Left cardiac atrium (tissue), 4 donors: ENCODE results near the gene IHH. TPM values are rescaled to one million over a fixed set of nuclear protein-coding genes. Genes with fewer than 3 reads are reported as not detected.

Experiments
- ATAC-seq, 2 donors: fragments of 200-7000 bp; cut with Tn5 transposase; one replicate each; pipeline ENCODE4 v1.9.1; 2020; ENCODE audit warnings: mild to moderate bottlenecking in 2 of 2, moderate library complexity in 2 of 2
- DNase-seq: peaks from one replicate; pipeline ENCODE4 v3.0.0-alpha.2; 2020
- intact Hi-C, 2 donors: fragments of 100-400 bp; cut with DNase I; formaldehyde crosslinking; loops; one replicate each; pipeline versions ENCODE4 v1.14.1 to v1.15.1; 2022 to 2023
- total RNA-seq, 2 donors: library from RNA; stranded (reverse); fragmentation: NEBNext Ultra II Directional; extraction: Animal tissue kit (Norgen Biotek cat#: 25700); gene quantifications; one replicate each; pipeline ENCODE4 v1.2.1, GENCODE V29; 2021
- donor health status: DM: no; HTN: yes; CAD: no.
- donor health status: DM: no; HTN: yes; CAD: no; lungs with severe emphysema.
- donor health status: DM: yes; HTN: yes; CAD: no.
- donor health status: Dilated cardiomyopathy.

Gene IHH
- total RNA-seq, 2 donors from 2014 or later = not detected

DNA sequence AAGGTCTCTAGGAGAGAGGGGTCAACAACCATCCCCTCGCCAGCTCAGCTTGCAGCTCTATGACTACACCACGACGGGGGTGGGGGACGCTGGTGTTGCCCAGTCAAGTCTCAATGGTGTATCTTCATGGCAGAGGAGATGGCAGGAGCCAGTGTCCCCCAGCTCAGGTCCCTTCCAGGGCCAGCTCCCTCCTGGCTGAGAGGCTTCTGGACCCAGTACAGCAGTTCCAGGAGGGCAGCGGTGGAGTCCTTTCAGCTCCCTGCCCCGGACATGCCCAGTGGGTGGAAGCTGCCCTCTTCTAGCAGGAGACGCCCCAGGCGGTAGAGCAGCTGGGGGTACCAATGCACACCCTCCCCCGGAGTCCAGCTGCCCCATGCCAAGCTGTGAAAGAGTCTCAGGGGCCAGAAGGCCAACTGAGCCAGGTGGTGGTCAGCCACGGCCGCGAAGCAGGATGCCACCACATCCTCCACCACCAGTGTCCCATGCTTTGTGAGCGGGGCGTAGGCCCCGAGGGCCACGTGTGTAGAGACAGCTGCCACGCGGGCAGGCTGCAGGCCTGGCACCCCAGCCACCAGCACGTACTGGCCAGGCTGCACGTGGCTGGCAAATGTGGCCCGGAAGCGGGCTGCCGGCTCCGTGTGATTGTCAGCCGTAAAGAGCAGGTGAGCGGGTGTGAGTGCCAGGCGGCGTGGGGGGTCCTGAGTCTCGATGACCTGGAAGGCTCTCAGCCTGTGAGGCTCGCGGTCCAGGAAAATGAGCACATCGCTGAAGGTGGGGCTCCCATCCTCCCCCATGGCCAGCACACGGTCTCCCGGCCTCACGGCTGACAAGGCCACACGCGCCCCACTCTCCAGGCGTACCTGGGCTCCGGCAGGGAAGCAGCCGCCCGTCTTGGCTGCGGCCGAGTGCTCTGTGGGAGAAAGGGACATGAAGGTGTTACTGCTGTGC, 5.5 kb downstream of the IHH start:
- intact Hi-C loops = loop anchor here (5.0 to 10.0 kb wide), 3 partner anchors 67 to 250 kb away; partner anchors contain the start of gene PTPRN (in 2 of the 2)

DNA sequence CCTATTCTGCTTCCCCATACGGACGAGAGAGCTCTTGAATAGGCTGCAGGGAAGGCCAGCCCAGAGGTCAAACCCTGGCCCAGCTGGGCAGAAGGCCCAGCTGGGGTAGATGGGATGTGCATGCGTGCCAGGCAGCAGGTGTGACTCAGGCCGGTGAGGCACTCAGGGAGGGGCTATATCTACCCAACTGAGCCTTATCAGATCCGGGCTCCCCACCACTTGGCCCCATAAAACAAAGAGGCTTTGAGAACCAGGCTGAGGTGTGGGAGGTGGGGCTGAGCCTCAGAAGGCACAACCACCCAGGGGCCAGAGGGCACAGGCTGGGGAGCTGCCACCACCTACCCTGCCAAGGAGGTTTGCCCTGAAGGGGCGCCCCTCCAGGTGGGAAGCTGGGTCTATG, 11.4 kb downstream of the IHH start:
- DNase-seq (no peak), ATAC-seq (no peak)
- intact Hi-C loops = no loop called here

More for the DNA sequence above, 5.5 kb downstream of the IHH start:
- DNase-seq (no peak), ATAC-seq (no peak)

DNA sequence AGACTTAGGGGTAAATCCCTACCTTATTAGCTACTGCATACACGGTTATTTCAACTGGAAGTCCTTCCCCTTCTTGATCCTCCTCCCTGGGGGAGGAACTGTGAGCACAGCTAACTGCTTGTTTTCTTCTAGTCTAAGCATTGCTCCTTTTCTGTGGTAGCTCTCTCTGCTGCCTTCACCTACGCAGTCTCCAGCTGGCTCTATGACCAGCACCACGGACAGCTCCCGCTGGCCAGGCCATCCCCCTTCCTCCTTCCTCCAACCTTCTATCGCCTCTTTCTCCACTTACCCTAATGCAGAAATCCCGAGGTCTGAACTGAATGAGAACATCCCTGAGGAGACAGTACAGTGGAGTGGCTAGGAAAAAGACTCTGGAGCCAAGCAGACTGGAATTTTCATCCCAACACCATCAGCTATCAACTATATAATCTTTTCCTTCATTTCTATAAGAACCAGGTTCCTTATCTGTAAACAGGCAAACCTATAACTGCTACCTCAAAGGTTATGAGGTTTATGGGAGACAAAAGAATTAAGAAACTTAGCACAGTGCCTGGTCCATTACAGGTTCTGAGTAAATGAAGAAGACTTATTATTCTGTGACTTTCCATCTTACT, 14.7 kb downstream of the IHH start:
- no peak for DNase-seq
- ATAC-seq = peak in 1 of 2 donors; percentile 28
- intact Hi-C loops = no loop called here

DNA sequence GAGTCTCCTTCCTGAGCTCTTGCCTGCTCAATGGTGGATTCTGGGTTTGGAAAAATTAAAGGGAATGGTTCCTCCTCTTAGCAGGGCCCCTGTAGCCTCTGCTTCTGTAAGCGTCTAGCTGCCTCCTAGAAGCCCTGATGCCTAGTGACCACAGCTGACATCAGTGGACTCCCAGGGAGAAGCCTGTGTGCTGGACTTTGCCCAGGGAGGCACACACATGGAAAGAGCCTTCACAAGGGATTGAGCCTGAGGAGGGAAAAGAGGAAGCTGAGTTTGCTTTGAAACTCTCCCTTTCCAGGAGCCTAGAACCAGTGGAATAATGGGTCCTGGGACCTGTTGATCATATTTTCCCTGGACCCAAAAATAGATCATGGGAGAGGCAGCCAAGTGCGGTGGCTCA, 18.0 kb downstream of the IHH start:
- intact Hi-C loops = no loop called here
- ATAC-seq (no peak), DNase-seq (no peak)

DNA sequence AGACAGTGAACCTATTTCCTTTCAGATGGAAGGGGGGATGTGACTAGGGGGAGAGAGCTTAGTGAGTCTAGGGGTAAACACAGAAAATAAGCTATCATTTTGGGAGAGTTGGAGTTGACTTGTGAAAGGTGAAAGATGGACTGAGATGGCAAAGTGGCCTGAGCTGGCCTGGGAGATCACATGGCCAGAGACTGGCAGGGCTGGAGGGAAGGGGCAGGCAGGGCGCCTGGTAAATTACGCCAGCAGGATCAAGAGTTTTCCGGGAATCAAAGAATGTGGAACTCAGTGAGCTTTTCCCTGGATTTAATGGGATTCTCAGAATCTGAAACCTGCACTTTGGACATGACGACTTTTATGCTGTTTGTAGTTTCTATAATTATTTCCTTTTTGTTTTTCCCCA, 18.6 kb downstream of the IHH start:
- DNase-seq = no peak
- intact Hi-C loops = no loop called here
- no peak for ATAC-seq

DNA sequence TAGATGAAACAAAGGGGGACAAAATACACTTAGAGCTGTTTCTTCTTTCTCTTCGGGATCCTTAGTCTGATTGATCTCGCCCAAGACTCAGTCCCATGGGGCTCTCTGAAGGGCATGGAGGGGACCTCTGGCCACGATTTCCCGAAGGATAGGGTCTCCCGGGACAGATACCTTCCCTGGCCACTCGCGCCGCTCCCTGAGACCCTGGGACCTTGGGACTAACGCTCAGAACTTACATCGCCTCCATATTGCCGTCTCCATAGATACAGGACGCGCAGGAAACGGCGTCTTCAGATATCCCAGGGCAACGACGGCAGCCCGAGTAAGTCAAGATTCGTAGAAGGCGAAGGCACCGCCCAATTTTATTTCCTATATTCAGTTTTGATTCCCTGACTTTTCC, 19.5 kb downstream of the IHH start, which contains the start of gene CFAP65:
CFAP65 (minus strand) TSS at position 265 of the 400 bp plus-strand sequence. CDS start 2,468 bp downstream, outside the sequence.
- peak in 1 of 2 donors; percentile 64 for ATAC-seq
- intact Hi-C loops = no loop called here
- peak; percentile 44 for DNase-seq

DNA sequence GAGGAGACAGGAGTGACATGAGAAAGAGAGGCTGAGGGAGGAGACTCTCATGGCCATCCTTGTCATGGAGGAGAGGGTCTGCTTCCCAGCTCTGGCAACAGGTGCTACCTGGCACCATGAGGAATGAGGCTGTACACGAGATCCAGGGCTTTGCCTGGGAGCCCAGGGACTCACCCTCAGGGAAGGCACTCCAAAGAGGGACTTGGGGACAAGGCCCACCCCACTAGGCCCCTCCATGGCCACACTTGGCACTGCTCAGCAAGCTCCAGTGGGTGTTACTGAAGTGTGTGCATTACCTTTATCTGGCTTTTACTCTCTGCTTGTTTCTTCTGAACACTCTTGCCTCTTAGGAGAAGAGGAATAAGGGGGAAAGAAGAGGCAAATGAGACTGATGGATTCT, 22.1 kb downstream of the IHH start:
- intact Hi-C loops = no loop called here

DNA sequence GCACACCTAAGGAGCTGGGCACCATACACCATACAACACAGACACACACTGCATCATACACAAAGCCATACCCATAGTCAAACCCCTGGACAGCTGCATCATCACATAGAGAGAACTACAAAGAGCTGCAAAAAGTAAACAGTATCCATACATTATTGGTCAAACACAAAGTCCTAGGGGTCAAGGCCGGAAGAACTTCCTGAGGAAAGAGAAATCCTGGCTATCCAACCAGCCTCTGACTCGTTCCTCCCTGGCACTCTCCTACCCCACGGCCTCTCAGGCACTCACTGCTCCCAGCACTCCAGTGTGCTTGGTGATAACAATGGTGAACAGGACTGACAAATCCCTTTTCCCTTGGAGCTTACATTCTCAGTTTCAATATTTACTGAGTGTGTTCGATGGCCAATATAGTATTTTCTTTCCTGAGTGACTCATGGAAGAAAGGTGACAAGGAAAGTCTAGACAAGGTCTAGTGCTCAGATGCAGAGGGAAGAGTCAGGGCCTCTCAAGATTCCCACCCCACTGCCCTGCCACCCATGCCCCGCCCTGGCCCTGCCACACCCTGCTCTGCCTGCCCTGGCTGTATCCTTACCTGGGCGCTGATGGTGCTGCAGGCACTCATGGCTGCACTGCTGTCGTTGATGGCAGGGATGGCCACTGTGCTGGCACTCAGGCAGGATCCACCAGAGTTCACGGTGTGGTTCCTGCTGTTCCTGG, 22.8 kb downstream of the IHH start:
- ATAC-seq (no peak), DNase-seq (no peak)
- intact Hi-C loops = no loop called here

More for the DNA sequence above, 22.1 kb downstream of the IHH start:
- no peak for DNase-seq
- no peak for ATAC-seq

DNA sequence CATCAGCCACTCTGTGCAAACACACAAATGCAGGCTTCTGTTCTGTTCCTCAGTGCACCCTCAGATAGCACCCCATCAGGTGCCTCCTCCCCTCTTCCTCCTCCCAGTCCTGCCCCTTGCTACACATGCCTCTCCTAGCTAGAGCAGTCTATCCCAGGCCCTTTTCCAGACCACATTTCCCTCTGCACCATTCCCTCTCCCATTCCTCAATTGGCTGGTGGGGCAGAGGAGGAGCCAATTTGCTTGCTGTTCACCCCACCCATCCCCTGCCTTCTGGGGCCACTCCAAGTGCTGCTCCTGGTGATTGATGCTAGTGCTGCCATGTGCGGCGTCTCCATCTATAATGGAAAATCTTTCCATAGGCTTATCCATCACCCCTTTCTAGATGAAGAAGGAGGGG, 24.8 kb downstream of the IHH start:
- ATAC-seq (no peak), DNase-seq (no peak)
- intact Hi-C loops = no loop called here

DNA sequence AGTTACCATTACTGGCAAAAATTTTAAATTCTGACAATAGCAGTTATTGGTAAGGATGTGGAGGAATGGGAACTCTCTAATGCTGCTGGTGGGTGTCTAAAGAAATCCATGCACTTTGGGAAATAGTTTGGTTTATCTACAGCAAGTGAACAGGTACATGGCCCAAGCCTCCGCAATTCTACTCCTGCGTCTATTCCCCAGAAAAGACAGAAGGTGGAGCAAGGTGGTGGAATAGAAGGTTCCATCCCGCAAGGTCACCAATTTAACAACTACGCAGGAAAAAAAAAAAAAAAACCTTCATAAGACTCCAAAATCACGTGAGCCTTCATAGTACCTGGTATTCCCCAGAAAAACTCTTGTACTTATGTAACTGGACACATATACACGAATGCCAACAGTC, 25.9 kb downstream of the IHH start:
- DNase-seq = no peak
- intact Hi-C loops = no loop called here
- no peak for ATAC-seq

DNA sequence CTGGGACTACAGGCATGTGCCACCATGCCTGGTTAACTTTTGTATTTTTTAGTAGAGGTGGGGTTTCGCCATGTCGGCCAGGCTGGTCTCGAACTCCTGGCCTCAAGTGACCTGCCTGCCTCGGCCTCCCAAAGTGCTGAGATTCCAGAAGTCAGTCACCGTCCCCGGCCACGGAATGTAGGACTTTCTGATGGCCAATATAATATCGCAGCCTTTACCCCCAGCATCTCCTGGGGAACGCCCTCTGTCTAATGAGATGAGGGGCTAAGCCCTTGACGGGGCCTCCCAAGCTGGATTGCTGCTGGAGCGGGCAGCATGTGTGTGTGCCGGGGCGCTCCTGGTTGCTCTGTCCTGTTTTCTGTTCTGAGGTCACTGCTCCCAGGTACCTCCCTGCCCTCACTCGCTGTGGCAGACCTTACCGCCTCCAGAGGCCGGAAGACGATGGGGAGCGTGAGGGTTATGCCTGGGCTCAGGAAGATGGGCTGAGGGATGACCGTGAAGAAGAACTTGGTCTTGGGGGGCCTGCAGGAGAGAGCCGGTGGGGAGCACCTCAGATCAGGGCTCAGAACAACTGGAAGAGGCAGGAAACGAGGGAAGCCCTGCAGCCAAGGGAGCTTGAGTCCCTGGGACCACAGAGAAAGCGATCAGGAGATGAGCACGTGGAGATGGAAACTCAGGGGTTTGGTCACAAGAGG, 28.5 kb downstream of the IHH start:
- ATAC-seq (no peak), DNase-seq (no peak)
- intact Hi-C loops = no loop called here

DNA sequence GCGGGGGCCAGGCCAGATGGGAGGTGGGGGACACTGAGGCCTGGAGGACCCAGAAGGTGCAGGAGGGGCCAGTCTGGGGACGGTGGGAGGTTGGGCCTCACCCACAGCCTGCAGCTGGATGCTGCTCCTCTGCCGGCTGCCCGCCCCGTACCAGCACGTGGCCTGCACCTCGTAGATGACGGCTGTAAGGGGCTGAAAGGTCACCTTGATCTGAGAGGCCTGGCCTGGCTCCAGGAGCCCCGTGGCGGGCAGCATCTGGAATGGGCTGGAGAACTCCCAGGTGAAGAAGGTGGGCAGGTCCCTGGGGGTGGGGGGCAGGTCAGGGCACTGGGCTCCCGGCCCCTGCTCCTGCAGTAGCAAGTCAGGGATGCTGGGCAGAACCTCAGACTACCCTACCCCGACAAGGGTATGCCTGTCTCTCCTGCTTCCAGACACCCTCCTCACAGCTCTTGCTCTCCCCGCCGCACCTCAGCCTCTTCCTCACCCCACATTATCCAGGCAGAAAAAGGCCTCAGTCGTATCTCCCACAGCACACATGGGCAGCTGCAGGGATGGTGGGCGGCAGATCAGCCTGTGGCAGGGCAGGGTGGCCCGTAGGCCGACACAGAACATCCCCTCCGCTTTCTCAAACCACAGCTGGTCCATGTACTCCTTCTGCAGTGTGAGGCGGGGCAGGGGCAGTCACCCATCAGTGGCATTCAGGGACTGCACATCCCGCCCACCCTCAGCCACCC, 29.5 kb downstream of the IHH start:
- ATAC-seq (no peak), DNase-seq (no peak)
- intact Hi-C loops = no loop called here

DNA sequence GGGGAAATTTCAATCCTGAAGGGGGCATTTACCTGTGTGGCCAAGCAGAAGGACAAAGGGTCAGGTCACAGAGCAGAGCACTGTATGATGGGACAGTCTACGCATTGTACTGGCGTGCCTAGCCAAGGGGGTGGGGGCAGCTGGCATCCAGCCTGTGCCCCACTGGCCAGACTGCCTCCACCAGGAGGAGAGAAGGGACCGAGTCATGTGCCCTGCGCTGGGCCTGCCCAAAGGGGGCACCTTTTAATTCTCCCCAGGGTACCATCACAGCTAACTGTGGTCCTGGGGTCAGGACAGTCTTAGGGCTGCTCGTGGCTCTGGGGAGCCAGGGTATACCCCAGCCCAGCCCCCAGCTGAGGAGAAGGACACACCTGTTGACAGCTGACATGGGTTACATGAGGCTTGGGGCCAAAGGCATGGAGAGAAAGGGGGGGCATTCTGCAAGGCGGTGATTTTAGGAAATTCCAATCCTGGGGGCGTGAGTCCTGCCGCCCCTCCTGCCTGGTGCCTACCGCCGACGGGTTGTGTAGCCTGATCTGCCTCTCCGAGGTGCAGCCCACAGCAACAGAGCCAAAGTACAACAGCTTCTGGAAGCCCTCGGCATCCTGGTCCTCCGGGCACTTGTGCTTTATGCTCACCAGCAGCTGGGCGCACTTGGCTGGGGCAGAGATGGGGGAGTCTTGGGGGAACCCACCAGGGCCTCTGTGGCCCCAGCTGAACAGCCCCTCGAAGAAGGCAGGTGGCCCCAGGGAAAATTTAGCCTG, 30.4 kb downstream of the IHH start:
- DNase-seq (no peak), ATAC-seq (peak in 1 of 2 donors; percentile 3)
- intact Hi-C loops = no loop called here

DNA sequence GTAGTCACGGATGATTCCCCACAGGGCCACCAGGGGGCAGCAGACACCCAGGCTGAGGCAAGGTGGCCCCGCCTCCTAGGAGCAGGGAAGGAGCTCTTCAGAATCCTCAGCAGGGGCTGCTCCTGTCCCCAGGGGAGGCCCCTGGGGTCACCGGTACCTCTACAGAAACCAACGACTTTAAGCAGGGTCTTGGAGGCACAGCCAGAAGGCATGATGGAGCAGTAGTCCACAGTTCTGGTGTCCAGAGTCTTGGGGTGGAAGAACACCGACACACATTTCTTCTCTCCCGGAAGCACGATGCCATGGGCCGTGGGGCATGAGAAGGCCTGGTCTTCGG, 30.9 kb downstream of the IHH start:
- DNase-seq (peak; percentile 81), ATAC-seq (peak; percentile 83 to 89)
- intact Hi-C loops = loop anchor here (1.0 to 10.0 kb wide), 2 partner anchors 90 to 125 kb away; no protein-coding TSS in a partner anchor

DNA sequence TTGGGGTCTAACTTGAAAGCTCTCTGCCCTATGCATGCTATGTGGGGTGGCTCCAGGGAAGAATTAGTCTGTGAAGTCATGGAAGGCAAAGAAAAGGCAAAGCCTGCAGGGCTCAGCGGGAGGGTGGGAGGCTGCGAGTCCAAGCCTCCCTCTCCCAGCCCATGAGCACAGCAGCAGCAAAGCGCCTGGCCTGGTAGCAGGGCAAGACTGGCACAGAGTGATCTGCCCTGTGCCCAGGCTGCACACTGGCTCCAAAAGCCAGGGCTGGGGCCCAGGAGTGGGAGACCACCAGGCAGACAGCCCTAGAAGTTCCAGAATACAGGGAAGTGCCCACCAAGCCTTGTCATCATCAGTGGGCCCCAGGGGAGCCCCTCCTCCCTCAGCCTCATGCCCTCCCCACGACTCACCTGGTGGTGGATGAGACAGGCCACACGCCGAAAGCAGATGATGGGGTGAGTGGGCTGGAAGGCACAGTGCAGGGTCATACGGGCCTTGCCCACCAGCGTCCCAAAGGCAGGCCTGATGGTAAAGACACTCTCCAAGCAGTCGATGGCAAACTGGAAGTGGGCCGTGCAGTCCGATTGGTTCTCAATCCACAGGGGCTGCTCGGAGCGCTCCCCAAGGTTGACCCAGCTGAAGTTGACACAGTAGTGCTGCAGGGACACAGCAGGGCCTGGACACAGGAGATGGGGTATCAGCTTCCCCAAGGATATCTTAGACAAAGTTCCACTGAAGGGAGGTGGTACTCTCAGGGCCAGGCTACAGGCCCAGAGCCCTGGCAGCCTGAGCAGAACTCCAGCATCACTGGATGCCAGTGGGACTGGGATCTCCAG, 31.5 kb downstream of the IHH start:
- peak in 1 of 2 donors; percentile 6 for ATAC-seq
- intact Hi-C loops = loop anchor here (1.0 to 10.0 kb wide), 2 partner anchors 90 to 126 kb away; no protein-coding TSS in a partner anchor
- DNase-seq = no peak

DNA sequence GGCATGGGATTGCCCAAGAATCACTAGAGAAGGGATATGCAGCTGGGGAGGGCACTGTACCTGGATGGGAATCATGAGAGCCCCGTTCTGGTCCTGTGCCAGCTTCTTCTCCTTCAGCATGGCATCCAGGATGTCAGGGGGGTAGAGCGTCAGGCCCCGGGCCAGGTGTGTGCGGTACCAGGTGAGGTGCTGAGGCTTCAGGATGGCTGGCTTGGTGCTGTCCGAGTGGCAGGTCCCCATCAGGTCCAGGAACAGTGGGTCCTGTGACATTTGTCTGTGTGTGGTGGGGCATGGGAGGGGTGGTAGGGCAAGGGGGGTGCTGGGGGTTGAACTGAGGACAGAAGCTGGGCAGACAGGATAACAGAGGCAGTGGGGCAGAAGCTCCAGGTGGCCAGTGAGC, 32.6 kb downstream of the IHH start:
- no peak for ATAC-seq
- intact Hi-C loops = loop anchor here (10.0 kb wide), 1 partner anchor 127 kb away; no protein-coding TSS in a partner anchor
- no peak for DNase-seq
